Lower leg skin (tissue), 3 donors: Measurements from ENCODE around the gene TESK2.

Experiments used
- CTCF ChIP-seq, 3 donors: fragments of 450-650 bp; IDR thresholded peaks; one replicate each; pipeline ENCODE4 v1.5.1; 2016; ENCODE audit warnings: antibody characterized with exemption in 3 of 3, mild to moderate bottlenecking in 3 of 3, moderate library complexity in 2 of 3
- POLR2A ChIP-seq, 2 donors: fragments of 450-650 bp; IDR thresholded peaks; one replicate each; pipeline ENCODE4 v1.6.1; 2016 to 2017; ENCODE audit warnings: antibody characterized with exemption in 2 of 2, mild to moderate bottlenecking in 1 of 2, moderate library complexity in 1 of 2

GRCh38 chr1:45478121-45478814, 12.7 kb downstream of the TESK2 start:
- no peak for TF ChIP-seq POLR2A (IDR thresholded peaks at IDR 0.05)
- TF ChIP-seq CTCF (IDR thresholded peaks at IDR 0.05): no peak
